OCI-LY7 (cell line): ENCODE results near the gene EXPH5. TPM values are rescaled to one million over a fixed set of nuclear protein-coding genes. Genes with fewer than 3 reads are reported as not detected.

Source experiments
- BruUV-seq: library from RNA; stranded (reverse); fragments of 400-500 nt; replicated peaks from 2 replicates; lab custom pipeline; 2021; lab: Mats Ljungman, UMichigan
- CTCF ChIA-PET: fragments of 300-600 bp; sonication (Branson Sonifier 250); formaldehyde crosslinking; loops from one replicate; lab custom pipeline; 2022; ENCODE audit warnings: antibody characterized with exemption; ENCODE audit not compliant: unreplicated experiment; lab: Charles Lee
- POLR2A ChIA-PET: fragments of 300-600 bp; sonication (Branson Sonifier 250); formaldehyde crosslinking; loops from one replicate; lab custom pipeline; 2022; ENCODE audit warnings: antibody characterized with exemption; lab: Charles Lee
- DNase-seq: peaks from one replicate; pipeline ENCODE4 v3.0.0-alpha.2; 2015; ENCODE audit warnings: low spot score
- H2AFZ ChIP-seq: fragments of 200-600 bp; sonication (generic), shearing (Covaris generic); 2 replicates; pipeline ENCODE4 v1.6.1; 2014; ENCODE audit warnings: mild to moderate bottlenecking, antibody characterized with exemption, low read length, moderate library complexity
- H3K27ac ChIP-seq: fragments of 200-600 bp; sonication (generic); 2 replicates; pipeline ENCODE4 v1.5.1; 2014; ENCODE audit warnings: mixed run types, low read depth, mild to moderate bottlenecking, moderate library complexity, low read length, inconsistent platforms; ENCODE audit not compliant: poor library complexity, severe bottlenecking
- H3K36me3 ChIP-seq: fragments of 200-600 bp; sonication (generic); 2 replicates; pipeline ENCODE4 v1.6.1; 2014; ENCODE audit warnings: mild to moderate bottlenecking, antibody characterized with exemption, low read length, moderate library complexity, mixed read lengths; ENCODE audit not compliant: insufficient read depth
- H3K4me1 ChIP-seq: fragments of 200-600 bp; sonication (generic); 2 replicates; pipeline ENCODE4 v1.5.1; 2014; ENCODE audit warnings: mild to moderate bottlenecking, low read length; ENCODE audit not compliant: insufficient read depth, poor library complexity, severe bottlenecking
- H3K4me2 ChIP-seq: fragments of 200-600 bp; sonication (generic); 2 replicates; pipeline ENCODE4 v1.6.1; 2014; ENCODE audit warnings: mild to moderate bottlenecking, low read length
- H3K4me3 ChIP-seq: fragments of 200-600 bp; sonication (generic); 2 replicates; pipeline ENCODE4 v1.5.1; 2014; ENCODE audit warnings: mild to moderate bottlenecking, low read depth, low read length; ENCODE audit not compliant: poor library complexity, severe bottlenecking
- H3K79me2 ChIP-seq: fragments of 200-600 bp; sonication (generic); 2 replicates; pipeline ENCODE4 v1.6.1; 2016; ENCODE audit warnings: low read depth, mild to moderate bottlenecking, low read length, moderate library complexity, mixed read lengths; ENCODE audit not compliant: insufficient read depth
- H3K9me2 ChIP-seq: fragments of 200-600 bp; sonication (generic); 2 replicates; pipeline ENCODE4 v1.6.1; 2016; ENCODE audit warnings: mild to moderate bottlenecking, low read length, mixed read lengths; ENCODE audit not compliant: insufficient read depth
- H3K9me3 ChIP-seq: fragments of 200-600 bp; sonication (generic); 2 replicates; pipeline ENCODE4 v1.6.1; 2014; ENCODE audit warnings: mild to moderate bottlenecking, mixed run types, low read length, mixed read lengths
- H4K20me1 ChIP-seq: fragments of 200-600 bp; sonication (generic); 2 replicates; pipeline ENCODE4 v1.6.1; 2014; ENCODE audit warnings: mild to moderate bottlenecking, antibody characterized with exemption, low read length, moderate library complexity, mixed read lengths; ENCODE audit not compliant: insufficient read depth
- CTCF ChIP-seq: fragments of 200-600 bp; sonication (generic); conservative IDR thresholded peaks from 2 replicates; pipeline ENCODE4 v1.5.1; 2014; ENCODE audit warnings: mild to moderate bottlenecking, antibody characterized with exemption, low read length, moderate library complexity, mixed read lengths
- EZH2phosphoT487 ChIP-seq: fragments of 200-600 bp; sonication (generic); IDR thresholded peaks from 2 replicates; pipeline ENCODE4 v1.6.1; 2018; ENCODE audit warnings: low read depth, borderline replicate concordance, mild to moderate bottlenecking, mixed run types, antibody characterized with exemption, low read length, moderate library complexity, mixed read lengths
- intact Hi-C: fragments of 100-400 bp; cut with micrococcal nuclease; formaldehyde crosslinking; loops from one replicate; pipeline ENCODE4 v1.10.0; 2022; ENCODE audit not compliant: unreplicated experiment
- total RNA-seq, 2 experiments: library from RNA; depleted of rRNA in 1 of 2; stranded (reverse); fragments of >200 nt in 1 of 2; shearing (Covaris generic) in 1 of 2; gene quantifications; 2 replicates each; pipeline ENCODE4 v1.2.3, GENCODE V29; 2014 to 2022

EXPH5 gene
- total RNA-seq, 2 experiments from 2014 or later = not detected

- TF ChIP-seq CTCF (no peak), EZH2phosphoT487 (no peak)
- no TSS peak for BruUV-seq
- ChIA-PET CTCF (no interaction called here), POLR2A (no interaction called here)
- no peak for DNase-seq
- Histone ChIP-seq H3K4me3 (no peak overlapping the region), H3K9me3 (no peaks in the 10 kb centered on the region), H4K20me1 (no peaks in the 10 kb centered on the region), H3K79me2 (no peaks in the 10 kb centered on the region), H3K27ac (no peak overlapping the region), H2AFZ (no peak overlapping the region), H3K9me2 (no peaks in the 10 kb centered on the region), H3K36me3 (no peaks in the 10 kb centered on the region), H3K4me2 (no peak overlapping the region), H3K4me1 (no peaks in the 10 kb centered on the region)
- intact Hi-C loops = no loop called here
Measured at GRCh38 chr11:108494182-108494581, 99.4 kb downstream of the EXPH5 start.

- no peaks in the 10 kb centered on the region for H3K36me3 ChIP-seq
- POLR2A ChIA-PET = interaction anchor here (1.1 kb wide), 1 partner anchor 11 kb away, joined by 3 read pairs; no protein-coding TSS in a partner anchor
- no peaks in the 10 kb centered on the region for H4K20me1 ChIP-seq
- no peak overlapping the region for H3K4me2 ChIP-seq
- DNase-seq = no peak
- H3K4me1 ChIP-seq = no peaks in the 10 kb centered on the region
- CTCF ChIA-PET = no interaction called here
- intact Hi-C loops = no loop called here
- no peak overlapping the region for H3K4me3 ChIP-seq
- no peaks in the 10 kb centered on the region for H3K9me3 ChIP-seq
- no peak overlapping the region for H3K27ac ChIP-seq
- no TSS peak for BruUV-seq
- no peak overlapping the region for H2AFZ ChIP-seq
- no peaks in the 10 kb centered on the region for H3K9me2 ChIP-seq
- TF ChIP-seq EZH2phosphoT487 = no peak
- TF ChIP-seq CTCF = no peak
- H3K79me2 ChIP-seq = no peaks in the 10 kb centered on the region
Measured at GRCh38 chr11:108491936-108492335, 101.6 kb downstream of the EXPH5 start.

- no peaks in the 10 kb centered on the region for H3K9me3 ChIP-seq
- no peaks in the 10 kb centered on the region for H4K20me1 ChIP-seq
- H3K4me2 ChIP-seq = no peak overlapping the region
- TF ChIP-seq EZH2phosphoT487 (no peak), CTCF (no peak)
- no peaks in the 10 kb centered on the region for H3K4me1 ChIP-seq
- BruUV-seq = no TSS peak
- H3K36me3 ChIP-seq = no peaks in the 10 kb centered on the region
- POLR2A ChIA-PET = no interaction called here
- DNase-seq = no peak
- no peaks in the 10 kb centered on the region for H3K79me2 ChIP-seq
- intact Hi-C loops = no loop called here
- H3K4me3 ChIP-seq = no peak overlapping the region
- H3K27ac ChIP-seq = no peak overlapping the region
- H3K9me2 ChIP-seq = no peaks in the 10 kb centered on the region
- CTCF ChIA-PET = no interaction called here
- H2AFZ ChIP-seq = no peak overlapping the region
Measured at GRCh38 chr11:108486828-108487227, 106.7 kb downstream of the EXPH5 start.
